Chondrocyte (in vitro differentiated cells): ENCODE measurements around the gene AKAP11. TPM values are rescaled to one million over a fixed set of nuclear protein-coding genes. Genes with fewer than 3 reads are reported as not detected.

Experiments used
- DNase-seq: peaks from one replicate; pipeline ENCODE4 v3.0.0; 2021; ENCODE audit warnings: mixed read lengths, low spot score
- H3K27ac Mint-ChIP-seq: one replicate; pipeline ENCODE4 v1.8.0; 2021; ENCODE audit warnings: mild to moderate bottlenecking, moderate library complexity, mixed read lengths; ENCODE audit not compliant: unreplicated experiment
- H3K27me3 Mint-ChIP-seq: 2 replicates; pipeline ENCODE4 v1.8.0; 2021; ENCODE audit warnings: low read depth, mixed read lengths
- H3K36me3 Mint-ChIP-seq: 2 replicates; pipeline ENCODE4 v1.8.0; 2021; ENCODE audit warnings: low read depth, mixed read lengths
- H3K4me1 Mint-ChIP-seq: 2 replicates; pipeline ENCODE4 v1.8.0; 2021; ENCODE audit warnings: low read depth, mild to moderate bottlenecking, mixed read lengths
- H3K4me3 Mint-ChIP-seq: one replicate; pipeline ENCODE4 v1.8.0; 2021; ENCODE audit warnings: mild to moderate bottlenecking, moderate library complexity, mixed read lengths; ENCODE audit not compliant: unreplicated experiment
- H3K9me3 Mint-ChIP-seq: 2 replicates; pipeline ENCODE4 v1.8.0; 2021; ENCODE audit warnings: low read depth, mixed read lengths
- CTCF ChIP-seq: fragments of 200-600 bp; sonication (generic); IDR thresholded peaks from 2 replicates; pipeline ENCODE4 v1.5.0; 2021; ENCODE audit warnings: antibody characterized with exemption, mild to moderate bottlenecking, moderate library complexity
- total RNA-seq: library from RNA; stranded (reverse); gene quantifications from 3 replicates; pipeline ENCODE4 v1.2.1, GENCODE V29; 2021

AKAP11 gene
- total RNA-seq, 1 donor from 2014 or later, result 34.9 TPM

GRCh38 chr13:42318570-42318969 is 46.6 kb downstream of the AKAP11 start:
- peaks cover 3% of the 10 kb centered on the region for H3K4me1 Mint-ChIP-seq
- H3K27ac Mint-ChIP-seq, result no peak overlapping the region
- TF ChIP-seq CTCF, result no peak
- no peaks in the 10 kb centered on the region for H3K27me3 Mint-ChIP-seq
- no peak for DNase-seq
- no peak overlapping the region for H3K4me3 Mint-ChIP-seq
- peaks cover 15% of the 10 kb centered on the region for H3K36me3 Mint-ChIP-seq
- no peaks in the 10 kb centered on the region for H3K9me3 Mint-ChIP-seq

- Mint-ChIP-seq H3K27me3 (no peaks in the 10 kb centered on the region), H3K36me3 (peaks cover 12% of the 10 kb centered on the region), H3K4me3 (no peak overlapping the region), H3K9me3 (no peaks in the 10 kb centered on the region), H3K27ac (no peak overlapping the region), H3K4me1 (peaks cover 3% of the 10 kb centered on the region)
- no peak for DNase-seq
- no peak for TF ChIP-seq CTCF
Observed at GRCh38 chr13:42320375-42320787, 48.4 kb downstream of the AKAP11 start.

GRCh38 chr13:42322806-42323205 is 50.9 kb downstream of the AKAP11 start:
- Mint-ChIP-seq H3K4me3 (no peak overlapping the region), H3K36me3 (peaks cover 10% of the 10 kb centered on the region), H3K27ac (no peak overlapping the region), H3K27me3 (no peaks in the 10 kb centered on the region), H3K4me1 (peaks cover 3% of the 10 kb centered on the region), H3K9me3 (peaks cover 4% of the 10 kb centered on the region)
- no peak for DNase-seq
- TF ChIP-seq CTCF, result no peak

- Mint-ChIP-seq H3K36me3 (peaks cover 3% of the 10 kb centered on the region), H3K27ac (no peak overlapping the region), H3K27me3 (no peaks in the 10 kb centered on the region), H3K9me3 (peaks cover 4% of the 10 kb centered on the region), H3K4me3 (no peak overlapping the region), H3K4me1 (no peaks in the 10 kb centered on the region)
- DNase-seq, result no peak
- TF ChIP-seq CTCF, result no peak
Observed at GRCh38 chr13:42324704-42325103, 52.8 kb downstream of the AKAP11 start.

- DNase-seq, result no peak
Observed at GRCh38 chr13:42327725-42328124, 55.8 kb downstream of the AKAP11 start.

More at GRCh38 chr13:42327725-42328124, 55.8 kb downstream of the AKAP11 start:
- peaks cover 4% of the 10 kb centered on the region for H3K9me3 Mint-ChIP-seq
- no peak for TF ChIP-seq CTCF
- H3K4me3 Mint-ChIP-seq, result no peak overlapping the region
- H3K36me3 Mint-ChIP-seq, result no peaks in the 10 kb centered on the region
- no peaks in the 10 kb centered on the region for H3K4me1 Mint-ChIP-seq
- no peaks in the 10 kb centered on the region for H3K27me3 Mint-ChIP-seq
- H3K27ac Mint-ChIP-seq, result no peak overlapping the region
